ENCODE data around the gene DERL2. TPM values are rescaled to one million over a fixed set of nuclear protein-coding genes. Genes with fewer than 3 reads are reported as not detected.

The DERL2 gene
- total RNA-seq, 1 experiment from 2014 or later: 38.7 TPM

GRCh38 chr17:5439446-5439764, 46.6 kb downstream of the DERL2 start:
- Histone ChIP-seq H3K27me3 (ENCODE audit: low read length) (no peaks in the 10 kb centered on the region), H3K4me1 (ENCODE audit: insufficient read depth, low read length) (peaks cover 20% of the 10 kb centered on the region), H3K27ac (ENCODE audit: low read length) (no peak overlapping the region), H3F3A (ENCODE audit: low read length, unreplicated experiment) (no peaks in the 10 kb centered on the region), H3K9ac (ENCODE audit: low read length) (peak overlapping the region; percentile 98; the same call in 1 of the 2 replicates), H2AFZ (ENCODE audit: low read length) (0 out of 2 replicates have a peak overlapping the region, but pooled peaks have one; percentile 57), H3K9me3 (ENCODE audit: low read length) (no peaks in the 10 kb centered on the region), H3K4me2 (ENCODE audit: low read length) (peak overlapping the region; percentile 77), H3K4me3 (ENCODE audit: low read length) (peak overlapping the region; percentile 43; the same call in 1 of the 2 replicates), H3K36me3 (ENCODE audit: low read depth, low read length) (peaks cover 26% of the 10 kb centered on the region), H3K79me2 (ENCODE audit: low read length) (peaks cover 42% of the 10 kb centered on the region), H3K9me2 (replicated peaks; ENCODE audit: low read length) (no peaks in the 10 kb centered on the region), H4K20me1 (ENCODE audit: low read length) (peaks cover 5% of the 10 kb centered on the region; the same call in 1 of the 2 replicates)
- intact Hi-C loops (cut with micrococcal nuclease): loop anchor here (1.0 kb wide), 1 partner anchor 17 kb away; no protein-coding TSS in a partner anchor
- ChIA-PET CTCF (interaction anchor here (0.6 to 1.7 kb wide), 10 partner anchors 15 to 1066 kb away, joined by 3 to 10 read pairs (median 4); partner anchors contain the start of genes DERL2, DHX33, NUP88 and RPAIN), POLR2A (ENCODE audit: unreplicated experiment) (interaction anchor here (0.6 to 1.5 kb wide), 2 partner anchors 20 to 22 kb away, joined by 3 to 4 read pairs; partner anchors contain the start of genes NUP88 and RPAIN)
- DNase-seq (no peak), ATAC-seq (no peak)
- no TSS peak for BruUV-seq (replicated peaks)
- TF ChIP-seq EZH2 (IDR thresholded peaks at IDR 0.05; ENCODE audit: low read length, unreplicated experiment) (no peak), EZH2phosphoT487 (IDR thresholded peaks at IDR 0.05; ENCODE audit: borderline replicate concordance, low read length) (no peak), CTCF (conservative IDR thresholded peaks at IDR 0.05; ENCODE audit: low read depth, low read length) (0 out of 2 replicates have a peak, but pooled peaks have one; percentile 16)

GRCh38 chr17:5438716-5439445, 47.1 kb downstream of the DERL2 start, which contains the start of gene C1QBP:
Gene C1QBP (minus strand): TSS chr17:5439155. CDS start chr17:5439073, 82 bp downstream.
- H3K27ac ChIP-seq (ENCODE audit: low read length): peak within 1 kb of the TSS; percentile 62
- peak within 1 kb of the TSS; percentile 96 for H3K4me2 ChIP-seq (ENCODE audit: low read length)
- no TSS peak for BruUV-seq (replicated peaks)
- DNase-seq (peak; percentile 94), ATAC-seq (peak; percentile 86)
- ChIA-PET CTCF (interaction anchor here (0.5 to 1.7 kb wide), 12 partner anchors 15 to 1067 kb away, joined by 3 to 10 read pairs (median 4); partner anchors contain the start of genes DERL2, DHX33, NUP88 and RPAIN), POLR2A (ENCODE audit: unreplicated experiment) (interaction anchor here (0.6 to 1.5 kb wide), 3 partner anchors 19 to 39 kb away, joined by 3 to 5 read pairs (median 4); partner anchors contain the start of genes NUP88 and RPAIN)
- no peaks in the 10 kb centered on the region for H3F3A ChIP-seq (ENCODE audit: low read length, unreplicated experiment)
- H3K4me3 ChIP-seq (ENCODE audit: low read length): peak within 1 kb of the TSS; percentile 99
- no peaks in the 10 kb centered on the region for H3K9me3 ChIP-seq (ENCODE audit: low read length)
- peaks cover 20% of the 10 kb centered on the region for H3K4me1 ChIP-seq (ENCODE audit: insufficient read depth, low read length)
- H3K36me3 ChIP-seq (ENCODE audit: low read depth, low read length): peaks cover 28% of the 10 kb centered on the region
- H3K27me3 ChIP-seq (ENCODE audit: low read length): no peaks in the 10 kb centered on the region
- H3K9me2 ChIP-seq (replicated peaks; ENCODE audit: low read length): no peaks in the 10 kb centered on the region
- peaks cover 42% of the 10 kb centered on the region for H3K79me2 ChIP-seq (ENCODE audit: low read length)
- peaks cover 5% of the 10 kb centered on the region; the same call in 1 of the 2 replicates for H4K20me1 ChIP-seq (ENCODE audit: low read length)
- H3K9ac ChIP-seq (ENCODE audit: low read length): peak within 1 kb of the TSS; percentile 98
- intact Hi-C loops (cut with micrococcal nuclease): loop anchor here (1.0 kb wide), 1 partner anchor 17 kb away; no protein-coding TSS in a partner anchor
- TF ChIP-seq EZH2phosphoT487 (IDR thresholded peaks at IDR 0.05; ENCODE audit: borderline replicate concordance, low read length): no peak
- TF ChIP-seq CTCF (conservative IDR thresholded peaks at IDR 0.05; ENCODE audit: low read depth, low read length): peak; percentile 85
- TF ChIP-seq EZH2 (IDR thresholded peaks at IDR 0.05; ENCODE audit: low read length, unreplicated experiment): no peak
- H2AFZ ChIP-seq (ENCODE audit: low read length): peak within 1 kb of the TSS; percentile 94

All from PC-3 (cell line).